Medulla oblongata (tissue), 1 donor: ENCODE results near the gene MMP17.
A peak's percentile ranks its signal among the peaks of the same experiment; 100 is the strongest.

Experiments used
- DNase-seq: peaks from one replicate; pipeline ENCODE4 v3.0.0-alpha.2; 2015; ENCODE audit errors: extremely low spot score

The MMP17 gene

GRCh38 chr12:131894981-131895639 lies 66.9 kb downstream of the MMP17 start:
- no peak for DNase-seq

- DNase-seq, result no peak
Measured at GRCh38 chr12:131895640-131896079, 67.5 kb downstream of the MMP17 start.

DNA sequence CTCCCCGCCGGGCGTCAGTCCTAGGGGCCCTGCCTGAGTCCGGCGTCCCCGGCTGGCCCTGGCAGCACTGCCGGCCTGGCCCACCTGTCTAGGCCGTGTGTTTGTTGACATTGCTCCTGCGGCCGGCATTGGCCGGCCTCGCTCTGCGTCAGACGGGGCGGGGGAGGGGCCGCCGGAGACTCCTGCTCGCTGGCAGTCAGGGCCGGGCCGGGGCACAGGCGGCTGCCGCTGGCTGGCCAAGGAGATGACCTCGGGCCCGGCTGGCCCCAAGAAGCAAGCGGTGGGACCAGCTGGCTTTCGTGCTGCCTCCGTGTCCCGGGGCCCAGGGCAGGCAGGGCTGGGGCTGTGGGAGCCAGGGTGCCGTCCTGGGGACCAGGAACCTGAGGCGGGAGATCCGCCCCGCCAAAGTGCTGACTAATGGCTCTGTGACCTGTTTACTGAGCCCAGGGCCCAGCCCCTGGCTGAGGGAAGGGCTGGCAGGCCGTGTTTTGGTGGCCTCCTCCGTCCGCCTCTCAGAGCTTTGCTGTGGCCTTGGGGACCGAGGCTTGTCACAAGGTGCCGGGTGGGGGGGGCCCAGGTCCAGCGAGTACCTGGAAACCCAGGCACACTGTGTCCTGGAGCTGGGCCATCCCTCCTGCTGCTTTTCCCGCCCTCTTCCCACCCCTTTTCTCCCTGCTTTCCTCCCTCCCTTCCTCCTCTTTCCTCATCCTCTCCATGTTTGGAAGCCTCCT lies 68.1 kb downstream of the MMP17 start:
- DNase-seq, result peak; percentile 90

GRCh38 chr12:131896811-131897270 lies 68.6 kb downstream of the MMP17 start:
- peak; percentile 86 for DNase-seq

GRCh38 chr12:131897276-131897675 lies 69.1 kb downstream of the MMP17 start:
- no peak for DNase-seq

DNA sequence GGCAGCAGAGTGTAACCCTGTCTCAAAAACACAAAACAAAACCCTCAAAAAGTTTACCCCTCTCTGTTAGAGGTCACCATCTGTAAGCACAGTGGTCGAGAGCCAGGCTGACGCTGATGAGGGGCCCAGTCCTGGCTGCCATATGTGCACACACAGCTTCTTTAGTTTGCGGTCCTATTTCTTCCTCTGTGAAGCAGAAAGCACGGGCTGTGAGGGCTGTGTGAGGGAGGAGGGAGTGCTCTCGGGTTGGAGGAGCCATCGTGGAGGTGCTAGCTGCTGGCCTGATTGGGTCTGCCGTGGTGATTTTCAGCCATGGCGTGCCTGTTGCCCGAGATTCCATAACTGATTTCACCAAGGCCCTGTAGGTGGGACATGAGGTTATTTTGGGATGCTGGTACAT lies 69.7 kb downstream of the MMP17 start:
- DNase-seq, result no peak

- no peak for DNase-seq
Measured at GRCh38 chr12:131900397-131900796, 72.2 kb downstream of the MMP17 start.
